Upper lobe of left lung (tissue), 4 donors: ENCODE measurements around the gene DNMT3A.

Source experiments
- CTCF ChIP-seq, 6 experiments: fragments of 450-650 bp in 4 of 6; fragments of 200-600 bp in 2 of 6; sonication (generic) in 2 of 6; IDR thresholded peaks; one replicate each; pipeline ENCODE4 v1.5.1; 2016 to 2019; ENCODE audit warnings: antibody characterized with exemption in 6 of 6
- POLR2A ChIP-seq, 4 donors: fragments of 450-650 bp; IDR thresholded peaks; one replicate each; pipeline ENCODE4 v1.5.1; 2016 to 2017; ENCODE audit warnings: antibody characterized with exemption in 4 of 4, mild to moderate bottlenecking in 2 of 4

GRCh38 chr2:25313711-25314513 lies 27.8 kb downstream of the DNMT3A start:
- no peak for TF ChIP-seq CTCF (IDR thresholded peaks at IDR 0.05)
- no peak for TF ChIP-seq POLR2A (IDR thresholded peaks at IDR 0.05)
